T-helper 22 cell (primary cell): ENCODE measurements around the gene P4HTM.

Experiments
- DNase-seq: peaks from one replicate; pipeline ENCODE4 v3.0.0-alpha.2; 2020; ENCODE audit warnings: low read depth

The P4HTM gene

GRCh38 chr3:48989796-48990635 is at the start of gene P4HTM:
P4HTM (plus strand) TSS chr3:48990241; CDS start chr3:48990257, 16 bp downstream.
- DNase-seq: peak; percentile 71

- DNase-seq: no peak
These were observed 44.6 kb upstream of the P4HTM start for GRCh38 chr3:48945432-48945831.

- DNase-seq: no peak
These were observed 44.0 kb upstream of the P4HTM start for GRCh38 chr3:48945891-48946549.

GRCh38 chr3:48949376-48949717 is 40.7 kb upstream of the P4HTM start:
- no peak for DNase-seq

GRCh38 chr3:48950051-48950450 is 40.0 kb upstream of the P4HTM start:
- no peak for DNase-seq

GRCh38 chr3:48951764-48952163 is 38.3 kb upstream of the P4HTM start:
- DNase-seq: no peak

- DNase-seq: peak; percentile 5
These were observed 37.4 kb upstream of the P4HTM start for GRCh38 chr3:48952510-48953118.

- no peak for DNase-seq
These were observed 32.9 kb upstream of the P4HTM start for GRCh38 chr3:48957006-48957705.

GRCh38 chr3:48960841-48961413 is 29.1 kb upstream of the P4HTM start:
- DNase-seq: no peak

- DNase-seq: no peak
These were observed 27.7 kb upstream of the P4HTM start for GRCh38 chr3:48962340-48962739.

GRCh38 chr3:48962939-48963338 is 27.1 kb upstream of the P4HTM start:
- no peak for DNase-seq

- no peak for DNase-seq
These were observed 26.4 kb upstream of the P4HTM start for GRCh38 chr3:48963591-48963990.

- DNase-seq: no peak
These were observed 23.7 kb upstream of the P4HTM start for GRCh38 chr3:48966367-48966766.

- DNase-seq: no peak
These were observed 23.1 kb upstream of the P4HTM start for GRCh38 chr3:48966876-48967361.

- no peak for DNase-seq
These were observed 19.5 kb upstream of the P4HTM start for GRCh38 chr3:48970586-48970985.

- no peak for DNase-seq
These were observed 15.8 kb upstream of the P4HTM start for GRCh38 chr3:48974076-48974864.

- no peak for DNase-seq
These were observed 10.6 kb upstream of the P4HTM start for GRCh38 chr3:48979451-48979850.

- DNase-seq: no peak
These were observed 9.7 kb upstream of the P4HTM start for GRCh38 chr3:48980295-48980694.

GRCh38 chr3:48982016-48982415 is 8.0 kb upstream of the P4HTM start:
- no peak for DNase-seq

GRCh38 chr3:48982686-48983085 is 7.4 kb upstream of the P4HTM start:
- no peak for DNase-seq

GRCh38 chr3:48983096-48983495 is 6.9 kb upstream of the P4HTM start:
- DNase-seq: no peak
